T-helper 1 cell treated with Interleukin-12 subunit alpha and Interleukin-12 subunit beta and Interleukin-4 antibody, amounts not matched to agents 30 ng/mL and 1 ng/mL, for 36 hours (primary cell): ENCODE measurements around the gene CRKL. TPM values are rescaled to one million over a fixed set of nuclear protein-coding genes. Genes with fewer than 3 reads are reported as not detected.

Experiments
- intact Hi-C: fragments of 100-400 bp; cut with micrococcal nuclease; formaldehyde crosslinking; loops from one replicate; pipeline ENCODE4 v1.15.1; 2024
- total RNA-seq: library from RNA; stranded (reverse); gene quantifications from 2 replicates; pipeline ENCODE4 v1.2.3, GENCODE V29; 2022

The CRKL gene
- total RNA-seq, 1 donor from 2014 or later = 72.6 TPM

- intact Hi-C loops = no loop called here
Measured at GRCh38 chr22:20994902-20995241, 77.7 kb downstream of the CRKL start.

GRCh38 chr22:20995329-20996030 is 78.3 kb downstream of the CRKL start:
- intact Hi-C loops = no loop called here

GRCh38 chr22:20996031-20996410 is 78.8 kb downstream of the CRKL start:
- intact Hi-C loops = no loop called here

GRCh38 chr22:20996598-20997535 is 79.7 kb downstream of the CRKL start:
- intact Hi-C loops = no loop called here

GRCh38 chr22:20997536-20998257 is 80.5 kb downstream of the CRKL start:
- intact Hi-C loops = no loop called here

GRCh38 chr22:20998411-20999336 is 81.5 kb downstream of the CRKL start:
- intact Hi-C loops = no loop called here

- intact Hi-C loops = loop anchor here (10.0 kb wide), 1 partner anchor 655 kb away; no protein-coding TSS in a partner anchor
Measured at GRCh38 chr22:20999350-21000206, 82.4 kb downstream of the CRKL start.

GRCh38 chr22:21000207-21000986 is 83.2 kb downstream of the CRKL start:
- intact Hi-C loops = loop anchor here (10.0 kb wide), 1 partner anchor 654 kb away; no protein-coding TSS in a partner anchor

GRCh38 chr22:21000987-21001600 is 83.9 kb downstream of the CRKL start:
- intact Hi-C loops = loop anchor here (10.0 kb wide), 1 partner anchor 654 kb away; no protein-coding TSS in a partner anchor

- intact Hi-C loops = loop anchor here (1.0 to 10.0 kb wide), 7 partner anchors 13 to 653 kb away; partner anchors contain the start of genes CRKL, LRRC74B, LZTR1 and PI4KA
Measured at GRCh38 chr22:21001601-21002325, 84.6 kb downstream of the CRKL start, which contains the start of gene THAP7. Gene THAP7 (minus strand): TSS chr22:21002118. CDS start chr22:21001911, 207 bp downstream.

Other genes with a start within 250 kb of the CRKL start
- not detected in 2 replicates for gene SERPIND1, start 143.3 kb upstream of the CRKL start, total RNA-seq
- gene PI4KA, start 58.6 kb upstream of the CRKL start, total RNA-seq = 117 and 119 TPM in 2 replicates
- 32.8 and 34.2 TPM in 2 replicates for gene SNAP29, start 58.4 kb upstream of the CRKL start, total RNA-seq
- gene AIFM3, start 49.8 kb downstream of the CRKL start, total RNA-seq = 0.51 TPM in 1 of 2 replicates, not detected in the other
- gene LZTR1, start 64.9 kb downstream of the CRKL start, total RNA-seq = 83.5 and 89.6 TPM in 2 replicates
- 25.4 and 28.1 TPM in 2 replicates for gene THAP7, start 84.7 kb downstream of the CRKL start, total RNA-seq
- 0.12 and 0.44 TPM in 2 replicates for gene P2RX6, start 97.8 kb downstream of the CRKL start, total RNA-seq
- not detected in 2 replicates for gene SLC7A4, start 115.2 kb downstream of the CRKL start, total RNA-seq
- not detected in 2 replicates for gene LRRC74B, start 128.5 kb downstream of the CRKL start, total RNA-seq